ENCODE measurements around the gene OSBPL5.

DNA sequence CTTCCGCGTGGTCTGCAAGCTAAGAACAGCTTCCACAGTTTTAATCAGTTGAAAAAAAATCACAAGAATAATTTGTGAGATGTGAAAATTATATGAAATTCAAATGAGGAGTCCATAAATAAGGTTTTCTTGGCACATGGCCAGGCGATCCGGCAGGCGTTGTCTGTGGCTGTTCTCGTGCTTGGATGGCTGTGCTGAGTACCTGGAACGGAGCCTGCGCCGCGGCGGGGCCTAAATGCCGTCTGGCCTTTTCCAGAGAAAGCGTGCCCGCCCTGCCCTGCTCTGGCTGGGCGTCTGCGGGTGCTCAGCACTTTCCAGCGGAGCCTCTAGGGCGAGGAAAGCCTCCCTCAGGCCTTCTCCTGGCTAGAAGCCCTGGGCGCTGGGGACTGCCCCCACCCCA is 41.8 kb downstream of the OSBPL5 start:
- TF ChIP-seq CTCF (IDR thresholded peaks at IDR 0.05) (no peak), POLR2A (IDR thresholded peaks at IDR 0.05) (no peak), POLR2AphosphoS5 (IDR thresholded peaks at IDR 0.05) (peak; percentile 68)
